PC-3 (cell line): ENCODE measurements around the gene TEP1. TPM values are rescaled to one million over a fixed set of nuclear protein-coding genes. Genes with fewer than 3 reads are reported as not detected.

Source experiments
- ATAC-seq: fragments of 200-7000 bp; cut with Tn5 transposase; 2 replicates; pipeline ENCODE4 v1.9.1; 2020; ENCODE audit warnings: mild to moderate bottlenecking, moderate library complexity
- BruUV-seq: library from RNA; stranded (reverse); fragments of 400-500 nt; replicated peaks from 2 replicates; lab custom pipeline; 2021; lab: Mats Ljungman, UMichigan
- CTCF ChIA-PET: fragments of 300-600 bp; sonication (Branson Sonifier 250); formaldehyde crosslinking; loops from one replicate; lab custom pipeline; 2022; ENCODE audit warnings: antibody characterized with exemption; lab: Charles Lee
- POLR2A ChIA-PET: fragments of 300-600 bp; sonication (Branson Sonifier 250); formaldehyde crosslinking; loops from one replicate; lab custom pipeline; 2022; ENCODE audit warnings: antibody characterized with exemption; ENCODE audit not compliant: unreplicated experiment; lab: Charles Lee
- DNase-seq: peaks from one replicate; pipeline ENCODE4 v3.0.0-alpha.2; 2015
- H2AFZ ChIP-seq: fragments of 300-600 bp; sonication (generic); 2 replicates; pipeline ENCODE4 v1.6.0; 2016; ENCODE audit warnings: antibody characterized with exemption, low read length
- H3F3A ChIP-seq: fragments of 300-600 bp; sonication (generic); one replicate; pipeline ENCODE4 v1.6.0; 2017; ENCODE audit warnings: antibody characterized with exemption, low read length, control low read depth, mild to moderate bottlenecking; ENCODE audit not compliant: unreplicated experiment
- H3K27ac ChIP-seq: fragments of 300-600 bp; sonication (generic); 2 replicates; pipeline ENCODE4 v1.5.1; 2016; ENCODE audit warnings: mild to moderate bottlenecking, low read length
- H3K27me3 ChIP-seq: fragments of 300-600 bp; sonication (generic); 2 replicates; pipeline ENCODE4 v1.6.1; 2016; ENCODE audit warnings: low read length, mixed read lengths
- H3K36me3 ChIP-seq: fragments of 300-600 bp; sonication (generic); 2 replicates; pipeline ENCODE4 v1.6.1; 2016; ENCODE audit warnings: low read depth, mixed run types, low read length, mixed read lengths
- H3K4me1 ChIP-seq: fragments of 300-600 bp; sonication (generic); 2 replicates; pipeline ENCODE4 v1.5.1; 2016; ENCODE audit warnings: low read length; ENCODE audit not compliant: insufficient read depth
- H3K4me2 ChIP-seq: fragments of 300-600 bp; sonication (generic); 2 replicates; pipeline ENCODE4 v1.6.0; 2016; ENCODE audit warnings: low read length
- H3K4me3 ChIP-seq: fragments of 300-600 bp; sonication (generic); 2 replicates; pipeline ENCODE4 v1.5.1; 2016; ENCODE audit warnings: mild to moderate bottlenecking, low read length, mixed read lengths
- H3K79me2 ChIP-seq: fragments of 300-600 bp; sonication (generic); 2 replicates; pipeline ENCODE4 v1.6.1; 2017; ENCODE audit warnings: low read length, mixed read lengths
- H3K9ac ChIP-seq: fragments of 300-600 bp; sonication (generic); 2 replicates; pipeline ENCODE4 v1.6.0; 2016; ENCODE audit warnings: mild to moderate bottlenecking, low read length
- H3K9me2 ChIP-seq: fragments of 300-600 bp; sonication (generic); replicated peaks from 2 replicates; pipeline ENCODE4 v1.6.1; 2016; ENCODE audit warnings: mixed run types, low read length, mixed read lengths
- H3K9me3 ChIP-seq: fragments of 300-600 bp; sonication (generic); 2 replicates; pipeline ENCODE4 v1.6.1; 2016; ENCODE audit warnings: low read length, mixed read lengths
- H4K20me1 ChIP-seq: fragments of 300-600 bp; sonication (generic); 2 replicates; pipeline ENCODE4 v1.6.1; 2016; ENCODE audit warnings: low read length, mixed read lengths
- CTCF ChIP-seq: fragments of 300-600 bp; sonication (generic); conservative IDR thresholded peaks from 2 replicates; pipeline ENCODE4 v1.5.1; 2017; ENCODE audit warnings: antibody characterized with exemption, low read depth, mild to moderate bottlenecking, low read length
- EZH2 ChIP-seq: fragments of 300-600 bp; sonication (generic); IDR thresholded peaks from one replicate; pipeline ENCODE4 v1.6.1; 2017; ENCODE audit warnings: antibody characterized with exemption, mild to moderate bottlenecking, low read length; ENCODE audit not compliant: unreplicated experiment
- EZH2phosphoT487 ChIP-seq: fragments of 300-600 bp; sonication (generic); IDR thresholded peaks from 2 replicates; pipeline ENCODE4 v1.6.1; 2018; ENCODE audit warnings: mild to moderate bottlenecking, antibody characterized with exemption, low read length, borderline replicate concordance
- intact Hi-C: fragments of 100-400 bp; cut with micrococcal nuclease; formaldehyde crosslinking; loops from 2 replicates; pipeline ENCODE4 v1.9.0; 2023
- total RNA-seq: library from RNA; depleted of rRNA; stranded (reverse); fragments of >200 nt; gene quantifications from 2 replicates; pipeline ENCODE4 v1.2.3, GENCODE V29; 2014

TEP1 gene
- total RNA-seq, 1 experiment from 2014 or later, result 8.9 TPM

GRCh38 chr14:20347747-20348146, 65.6 kb downstream of the TEP1 start:
- peaks cover 11% of the 10 kb centered on the region for H3K4me1 ChIP-seq
- intact Hi-C loops, result no loop called here
- no peak overlapping the region for H3K4me2 ChIP-seq
- ChIA-PET POLR2A (no interaction called here), CTCF (no interaction called here)
- TF ChIP-seq EZH2phosphoT487, result no peak
- no peak for TF ChIP-seq CTCF
- TF ChIP-seq EZH2, result no peak
- H3K4me3 ChIP-seq, result no peak overlapping the region
- no peaks in the 10 kb centered on the region for H3K27me3 ChIP-seq
- H3K9ac ChIP-seq, result no peak overlapping the region
- H3F3A ChIP-seq, result no peaks in the 10 kb centered on the region
- H3K27ac ChIP-seq, result no peak overlapping the region
- H3K79me2 ChIP-seq, result peaks cover 24% of the 10 kb centered on the region
- no peak for DNase-seq
- H3K9me3 ChIP-seq, result no peaks in the 10 kb centered on the region
- no peak overlapping the region for H2AFZ ChIP-seq
- BruUV-seq, result no TSS peak
- H3K9me2 ChIP-seq, result no peaks in the 10 kb centered on the region
- H4K20me1 ChIP-seq, result no peaks in the 10 kb centered on the region; the same call in 1 of the 2 replicates
- H3K36me3 ChIP-seq, result peaks cover 59% of the 10 kb centered on the region
- ATAC-seq, result no peak

DNA sequence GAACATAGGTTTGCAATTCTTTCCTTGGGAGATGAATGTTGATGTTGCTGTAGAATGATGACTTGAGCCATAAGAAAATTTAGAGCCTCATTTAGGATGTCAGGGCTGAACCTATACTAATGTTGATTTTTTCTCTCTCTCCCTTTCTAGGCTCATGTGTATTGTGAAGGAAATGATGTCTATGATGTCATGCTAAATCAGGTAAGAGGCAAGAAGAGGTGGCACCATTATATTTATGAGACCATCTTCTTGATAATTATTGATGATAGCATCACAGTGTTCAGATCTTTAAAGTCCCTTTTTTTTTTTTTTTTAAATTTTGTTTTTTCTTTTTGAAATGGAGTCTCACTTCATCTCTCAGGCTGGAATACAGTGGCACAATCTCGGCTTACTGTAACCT, 66.6 kb downstream of the TEP1 start:
- Histone ChIP-seq H4K20me1 (no peaks in the 10 kb centered on the region; the same call in 1 of the 2 replicates), H3K4me3 (no peak overlapping the region), H3K36me3 (peaks cover 49% of the 10 kb centered on the region), H3F3A (no peaks in the 10 kb centered on the region), H3K27me3 (no peaks in the 10 kb centered on the region), H3K79me2 (peaks cover 24% of the 10 kb centered on the region), H2AFZ (no peak overlapping the region), H3K4me1 (peaks cover 13% of the 10 kb centered on the region), H3K9me3 (no peaks in the 10 kb centered on the region), H3K9me2 (no peaks in the 10 kb centered on the region), H3K9ac (no peak overlapping the region), H3K27ac (no peak overlapping the region), H3K4me2 (no peak overlapping the region)
- ChIA-PET POLR2A (no interaction called here), CTCF (no interaction called here)
- DNase-seq (no peak), ATAC-seq (no peak)
- TF ChIP-seq EZH2phosphoT487, result no peak
- TF ChIP-seq CTCF, result no peak
- no peak for TF ChIP-seq EZH2
- intact Hi-C loops, result no loop called here
- BruUV-seq, result no TSS peak

DNA sequence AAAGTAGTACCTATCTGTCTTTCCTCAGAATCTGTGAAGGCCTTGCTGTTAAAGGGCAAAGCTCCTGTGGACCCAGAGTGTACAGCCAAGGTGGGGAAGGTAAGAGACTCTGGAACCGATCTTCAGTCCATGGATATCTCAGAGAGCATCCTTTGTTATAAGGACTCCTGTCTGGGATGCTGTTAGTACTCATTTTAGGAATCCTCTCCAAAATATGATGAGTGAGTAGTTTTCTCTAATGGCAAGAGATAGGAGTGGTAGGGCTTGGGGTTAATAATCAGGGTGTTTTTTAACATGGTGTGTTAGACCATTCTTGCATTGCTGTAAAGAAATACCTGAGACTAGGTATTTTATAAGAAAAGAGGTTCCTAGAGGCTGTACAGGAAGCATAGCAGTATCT, 67.9 kb downstream of the TEP1 start:
- Histone ChIP-seq H3K79me2 (peaks cover 22% of the 10 kb centered on the region), H3K9me2 (no peaks in the 10 kb centered on the region), H4K20me1 (no peaks in the 10 kb centered on the region; the same call in 1 of the 2 replicates), H3K4me1 (peaks cover 15% of the 10 kb centered on the region), H3K36me3 (peaks cover 37% of the 10 kb centered on the region), H3K9ac (no peak overlapping the region), H3K27ac (no peak overlapping the region), H3K9me3 (no peaks in the 10 kb centered on the region), H2AFZ (no peak overlapping the region), H3F3A (no peaks in the 10 kb centered on the region), H3K4me3 (no peak overlapping the region), H3K4me2 (no peak overlapping the region), H3K27me3 (no peaks in the 10 kb centered on the region)
- intact Hi-C loops, result no loop called here
- no peak for ATAC-seq
- ChIA-PET POLR2A (no interaction called here), CTCF (no interaction called here)
- no peak for TF ChIP-seq EZH2phosphoT487
- no peak for TF ChIP-seq CTCF
- no peak for TF ChIP-seq EZH2
- DNase-seq, result no peak
- BruUV-seq, result no TSS peak
